Choroid plexus epithelial cell (primary cell): ENCODE results near the gene MMP17.
A peak's percentile ranks its signal among the peaks of the same experiment; 100 is the strongest.

Experiments used
- DNase-seq: peaks from one replicate; pipeline ENCODE4 v3.0.0-alpha.2; 2010; ENCODE audit warnings: low read depth
- H3K4me3 ChIP-seq: 2 replicates; pipeline ENCODE4 v1.5.1; 2011; ENCODE audit warnings: low read depth, mild to moderate bottlenecking, control low read depth, low read length, moderate library complexity
- CTCF ChIP-seq: conservative IDR thresholded peaks from 2 replicates; pipeline ENCODE4 v1.5.1; 2011; ENCODE audit warnings: low read depth, mild to moderate bottlenecking, control low read depth, inconsistent platforms, low read length, moderate library complexity

MMP17 gene

GRCh38 chr12:131862084-131862441 is 33.9 kb downstream of the MMP17 start:
- TF ChIP-seq CTCF, result no peak
- DNase-seq, result no peak
- no peak overlapping the region for H3K4me3 ChIP-seq

- no peak overlapping the region for H3K4me3 ChIP-seq
- no peak for TF ChIP-seq CTCF
- no peak for DNase-seq
Measured at GRCh38 chr12:131862600-131862993, 34.4 kb downstream of the MMP17 start.

- no peak overlapping the region for H3K4me3 ChIP-seq
- TF ChIP-seq CTCF, result no peak
- peak; percentile 46 for DNase-seq
Measured at GRCh38 chr12:131862994-131863710, 35.0 kb downstream of the MMP17 start.

GRCh38 chr12:131863711-131864396 is 35.7 kb downstream of the MMP17 start:
- no peak for TF ChIP-seq CTCF
- no peak for DNase-seq
- H3K4me3 ChIP-seq, result no peak overlapping the region

GRCh38 chr12:131864469-131864868 is 36.3 kb downstream of the MMP17 start:
- TF ChIP-seq CTCF, result no peak
- no peak overlapping the region for H3K4me3 ChIP-seq
- no peak for DNase-seq

- TF ChIP-seq CTCF, result no peak
- no peak overlapping the region for H3K4me3 ChIP-seq
- peak; percentile 16 for DNase-seq
Measured at GRCh38 chr12:131865180-131865875, 37.1 kb downstream of the MMP17 start.
